Right lobe of liver (tissue), 4 donors: ENCODE data around the gene ARHGAP21.

Experiments
- POLR2A ChIP-seq: fragments of 450-650 bp; IDR thresholded peaks from one replicate; pipeline ENCODE4 v1.6.1; 2017; ENCODE audit warnings: antibody characterized with exemption, mild to moderate bottlenecking
- TF ChIP-seq, protein P1 (sequence below), 4 donors: fragments of 200-600 bp in 3 of 4; fragments of 450-650 bp in 1 of 4; IDR thresholded peaks; one replicate each; pipeline versions ENCODE4 v1.5.1 to v1.8.0; 2016 to 2022; ENCODE audit warnings: antibody characterized with exemption in 4 of 4, mild to moderate bottlenecking in 2 of 4
- donor health status: DM: no; HTN: no; CAD: no.
- donor health status: DM: no; HTN: no; CAD: no.
- donor health status: DM: no; HTN: yes; CAD: no.

DNA sequence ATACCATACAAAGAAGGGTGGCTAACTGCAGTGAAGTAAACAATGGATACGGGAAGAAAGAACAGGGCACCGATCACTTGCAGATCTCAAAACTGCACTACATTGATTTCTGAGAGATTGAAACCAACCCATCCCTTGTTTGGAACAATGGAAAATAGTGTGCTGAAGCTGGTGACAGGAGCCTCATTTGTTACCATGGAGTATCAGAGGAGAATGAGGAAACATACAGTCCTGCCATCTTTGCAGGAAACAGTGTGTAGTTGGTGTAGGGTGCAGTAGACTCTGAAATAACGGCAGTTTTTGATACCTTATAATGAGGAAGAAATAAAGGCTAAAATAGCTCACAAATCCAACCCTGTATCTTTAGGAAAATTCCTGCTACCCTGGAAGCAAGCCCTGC, 118.5 kb downstream of the ARHGAP21 start:
- TF ChIP-seq, protein P1, sequence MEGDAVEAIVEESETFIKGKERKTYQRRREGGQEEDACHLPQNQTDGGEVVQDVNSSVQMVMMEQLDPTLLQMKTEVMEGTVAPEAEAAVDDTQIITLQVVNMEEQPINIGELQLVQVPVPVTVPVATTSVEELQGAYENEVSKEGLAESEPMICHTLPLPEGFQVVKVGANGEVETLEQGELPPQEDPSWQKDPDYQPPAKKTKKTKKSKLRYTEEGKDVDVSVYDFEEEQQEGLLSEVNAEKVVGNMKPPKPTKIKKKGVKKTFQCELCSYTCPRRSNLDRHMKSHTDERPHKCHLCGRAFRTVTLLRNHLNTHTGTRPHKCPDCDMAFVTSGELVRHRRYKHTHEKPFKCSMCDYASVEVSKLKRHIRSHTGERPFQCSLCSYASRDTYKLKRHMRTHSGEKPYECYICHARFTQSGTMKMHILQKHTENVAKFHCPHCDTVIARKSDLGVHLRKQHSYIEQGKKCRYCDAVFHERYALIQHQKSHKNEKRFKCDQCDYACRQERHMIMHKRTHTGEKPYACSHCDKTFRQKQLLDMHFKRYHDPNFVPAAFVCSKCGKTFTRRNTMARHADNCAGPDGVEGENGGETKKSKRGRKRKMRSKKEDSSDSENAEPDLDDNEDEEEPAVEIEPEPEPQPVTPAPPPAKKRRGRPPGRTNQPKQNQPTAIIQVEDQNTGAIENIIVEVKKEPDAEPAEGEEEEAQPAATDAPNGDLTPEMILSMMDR (IDR thresholded peaks at IDR 0.05): no peak
- no peak for TF ChIP-seq POLR2A
